Activated naive CD8-positive, alpha-beta T cell treated with anti-CD3 and anti-CD28 coated beads, Interleukin-2, amount 10 ng/mL, durations not matched to agents 7 days and 5 days (primary cell): ENCODE results near the gene UPK1A. TPM values are rescaled to one million over a fixed set of nuclear protein-coding genes. Genes with fewer than 3 reads are reported as not detected.
A peak's percentile ranks its signal among the peaks of the same experiment; 100 is the strongest.

ENCODE experiments used
- ATAC-seq: fragments of 150-1000 bp; cut with Tn5 transposase; one replicate; pipeline ENCODE4 v1.10.0; 2021; ENCODE audit warnings: low read depth, moderate library complexity
- POLR2A ChIA-PET: fragments of 350-600 bp; sonication (Branson Sonifier 250); formaldehyde crosslinking; loops from one replicate; lab custom pipeline; 2021; ENCODE audit warnings: antibody characterized with exemption; lab: Charles Lee
- DNase-seq: peaks from one replicate; pipeline ENCODE4 v3.0.0; 2021
- H3K27ac Mint-ChIP-seq: one replicate; pipeline ENCODE4 v1.8.0; 2022; ENCODE audit warnings: mild to moderate bottlenecking, mixed read lengths
- H3K27me3 Mint-ChIP-seq: one replicate; pipeline ENCODE4 v1.8.0; 2022; ENCODE audit warnings: mild to moderate bottlenecking, moderate library complexity, mixed read lengths
- H3K36me3 Mint-ChIP-seq: one replicate; pipeline ENCODE4 v1.8.0; 2021; ENCODE audit warnings: mild to moderate bottlenecking, mixed read lengths
- H3K4me1 Mint-ChIP-seq: one replicate; pipeline ENCODE4 v1.8.0; 2021; ENCODE audit warnings: mixed read lengths
- H3K4me3 Mint-ChIP-seq: one replicate; pipeline ENCODE4 v1.8.0; 2022; ENCODE audit warnings: mild to moderate bottlenecking, moderate library complexity, mixed read lengths
- H3K9me3 Mint-ChIP-seq: one replicate; pipeline ENCODE4 v1.8.0; 2021; ENCODE audit warnings: mixed read lengths
- total RNA-seq, 2 experiments: library from RNA; stranded (reverse); gene quantifications; one replicate each; pipeline ENCODE4 v1.2.3, GENCODE V29; 2021

UPK1A gene
- total RNA-seq: 1 to 10 TPM in 1 of 2 experiments, under 1 TPM in 1; 0.88 to 1.7 TPM

- ATAC-seq: no peak
- no peak for DNase-seq
- H3K27ac Mint-ChIP-seq: no peak within 1 kb of the TSS
- no peaks in the 10 kb centered on the region for H3K9me3 Mint-ChIP-seq
- no peaks in the 10 kb centered on the region for H3K36me3 Mint-ChIP-seq
- no peaks in the 10 kb centered on the region for H3K4me1 Mint-ChIP-seq
- peaks cover 13% of the 10 kb centered on the region for H3K27me3 Mint-ChIP-seq
- POLR2A ChIA-PET: no interaction called here
- H3K4me3 Mint-ChIP-seq: no peak within 1 kb of the TSS
Observed at GRCh38 chr19:35666251-35666913, at the start of gene UPK1A. Gene UPK1A (plus strand): TSS chr19:35666517. CDS start chr19:35666813, 296 bp downstream.

- no peak overlapping the region for H3K27ac Mint-ChIP-seq
- DNase-seq (no peak), ATAC-seq (no peak)
- peaks cover 4% of the 10 kb centered on the region for H3K4me1 Mint-ChIP-seq
- no peaks in the 10 kb centered on the region for H3K9me3 Mint-ChIP-seq
- no peaks in the 10 kb centered on the region for H3K27me3 Mint-ChIP-seq
- H3K4me3 Mint-ChIP-seq: no peak overlapping the region
- H3K36me3 Mint-ChIP-seq: peaks cover 8% of the 10 kb centered on the region
- POLR2A ChIA-PET: no interaction called here
Observed at GRCh38 chr19:35618857-35619256, 47.5 kb upstream of the UPK1A start.

- H3K9me3 Mint-ChIP-seq: no peaks in the 10 kb centered on the region
- no peak overlapping the region for H3K4me3 Mint-ChIP-seq
- peaks cover 8% of the 10 kb centered on the region for H3K36me3 Mint-ChIP-seq
Observed at GRCh38 chr19:35619290-35619923, 46.9 kb upstream of the UPK1A start.

GRCh38 chr19:35620001-35620400 is 46.3 kb upstream of the UPK1A start:
- Mint-ChIP-seq H3K9me3 (no peaks in the 10 kb centered on the region), H3K4me1 (peaks cover 4% of the 10 kb centered on the region), H3K4me3 (no peak overlapping the region), H3K27me3 (no peaks in the 10 kb centered on the region), H3K27ac (peak overlapping the region; percentile 34), H3K36me3 (peaks cover 9% of the 10 kb centered on the region)
- ATAC-seq (no peak), DNase-seq (no peak)
- POLR2A ChIA-PET: no interaction called here

More at GRCh38 chr19:35619290-35619923, 46.9 kb upstream of the UPK1A start:
- ATAC-seq (no peak), DNase-seq (no peak)
- POLR2A ChIA-PET: no interaction called here
- H3K4me1 Mint-ChIP-seq: peaks cover 4% of the 10 kb centered on the region
- no peaks in the 10 kb centered on the region for H3K27me3 Mint-ChIP-seq
- no peak overlapping the region for H3K27ac Mint-ChIP-seq

GRCh38 chr19:35621708-35622107 is 44.6 kb upstream of the UPK1A start:
- ATAC-seq (no peak), DNase-seq (no peak)
- Mint-ChIP-seq H3K9me3 (no peaks in the 10 kb centered on the region), H3K27ac (no peak overlapping the region), H3K4me3 (no peak overlapping the region), H3K36me3 (peaks cover 6% of the 10 kb centered on the region), H3K4me1 (no peaks in the 10 kb centered on the region), H3K27me3 (no peaks in the 10 kb centered on the region)
- POLR2A ChIA-PET: interaction anchor here (2.0 kb wide), 1 partner anchor 9 kb away, joined by 5 read pairs; the partner anchor contains the start of gene HAUS5

- Mint-ChIP-seq H3K9me3 (no peaks in the 10 kb centered on the region), H3K27ac (peak overlapping the region; percentile 58), H3K36me3 (peaks cover 6% of the 10 kb centered on the region), H3K4me1 (no peaks in the 10 kb centered on the region), H3K4me3 (no peak overlapping the region), H3K27me3 (no peaks in the 10 kb centered on the region)
- ATAC-seq: no peak
- POLR2A ChIA-PET: interaction anchor here (1.3 to 2.0 kb wide), 2 partner anchors 8 to 10 kb away, joined by 4 to 5 read pairs; partner anchors contain the start of gene HAUS5
- DNase-seq: no peak
Observed at GRCh38 chr19:35622750-35623149, 43.6 kb upstream of the UPK1A start.

GRCh38 chr19:35623327-35624010 is 42.8 kb upstream of the UPK1A start:
- H3K36me3 Mint-ChIP-seq: peaks cover 6% of the 10 kb centered on the region
- no peak for ATAC-seq
- no peak overlapping the region for H3K4me3 Mint-ChIP-seq
- H3K4me1 Mint-ChIP-seq: peaks cover 3% of the 10 kb centered on the region
- H3K9me3 Mint-ChIP-seq: no peaks in the 10 kb centered on the region
- peak overlapping the region; percentile 58 for H3K27ac Mint-ChIP-seq
- DNase-seq: no peak
- H3K27me3 Mint-ChIP-seq: no peaks in the 10 kb centered on the region
- POLR2A ChIA-PET: interaction anchor here (0.6 to 1.3 kb wide), 4 partner anchors 9 to 431 kb away, joined by 3 to 5 read pairs (median 4); partner anchors contain the start of genes HAUS5 and THAP8

GRCh38 chr19:35628264-35628564 is 38.1 kb upstream of the UPK1A start:
- peak overlapping the region; percentile 99 for H3K27ac Mint-ChIP-seq
- H3K4me3 Mint-ChIP-seq: peak overlapping the region; percentile 97
- H3K36me3 Mint-ChIP-seq: peaks cover 12% of the 10 kb centered on the region
- DNase-seq (no peak), ATAC-seq (no peak)
- POLR2A ChIA-PET: interaction anchor here (0.7 to 1.2 kb wide), 3 partner anchors 15 to 20 kb away, joined by 3 to 12 read pairs (median 3); partner anchors contain the start of genes COX6B1 and HAUS5
- H3K27me3 Mint-ChIP-seq: no peaks in the 10 kb centered on the region
- H3K4me1 Mint-ChIP-seq: peaks cover 12% of the 10 kb centered on the region
- H3K9me3 Mint-ChIP-seq: no peaks in the 10 kb centered on the region

GRCh38 chr19:35628565-35629331 is 37.6 kb upstream of the UPK1A start, which contains the start of gene RBM42:
Gene RBM42 (plus strand): TSS chr19:35629036. CDS start chr19:35629154, 118 bp downstream.
- Mint-ChIP-seq H3K4me1 (peaks cover 14% of the 10 kb centered on the region), H3K9me3 (no peaks in the 10 kb centered on the region), H3K27me3 (no peaks in the 10 kb centered on the region), H3K4me3 (peak within 1 kb of the TSS; percentile 97), H3K27ac (peak within 1 kb of the TSS; percentile 99), H3K36me3 (peaks cover 14% of the 10 kb centered on the region)
- ATAC-seq (peak; percentile 100), DNase-seq (peak; percentile 98)
- POLR2A ChIA-PET: interaction anchor here (0.7 to 1.2 kb wide), 3 partner anchors 16 to 20 kb away, joined by 3 to 12 read pairs (median 3); partner anchors contain the start of genes COX6B1 and HAUS5

- peak overlapping the region; percentile 97 for H3K4me3 Mint-ChIP-seq
- ATAC-seq: no peak
- peaks cover 14% of the 10 kb centered on the region for H3K36me3 Mint-ChIP-seq
- no peak for DNase-seq
- no peaks in the 10 kb centered on the region for H3K27me3 Mint-ChIP-seq
- POLR2A ChIA-PET: interaction anchor here (0.7 to 0.9 kb wide), 2 partner anchors 11 to 13 kb away, joined by 3 to 5 read pairs; no protein-coding TSS in a partner anchor
- no peaks in the 10 kb centered on the region for H3K9me3 Mint-ChIP-seq
- H3K4me1 Mint-ChIP-seq: peaks cover 14% of the 10 kb centered on the region
- H3K27ac Mint-ChIP-seq: peak overlapping the region; percentile 99
Observed at GRCh38 chr19:35629332-35629633, 37.0 kb upstream of the UPK1A start.

- H3K36me3 Mint-ChIP-seq: peaks cover 20% of the 10 kb centered on the region
- no peaks in the 10 kb centered on the region for H3K9me3 Mint-ChIP-seq
- no peak overlapping the region for H3K27ac Mint-ChIP-seq
Observed at GRCh38 chr19:35633727-35634440, 32.4 kb upstream of the UPK1A start.

GRCh38 chr19:35636651-35637050 is 29.7 kb upstream of the UPK1A start:
- DNase-seq: no peak
- H3K27me3 Mint-ChIP-seq: no peaks in the 10 kb centered on the region
- peaks cover 12% of the 10 kb centered on the region for H3K4me1 Mint-ChIP-seq
- POLR2A ChIA-PET: interaction anchor here (1.0 to 1.8 kb wide), 2 partner anchors 12 to 24 kb away, joined by 4 to 7 read pairs; partner anchors contain the start of genes COX6B1 and HAUS5
- H3K36me3 Mint-ChIP-seq: peaks cover 16% of the 10 kb centered on the region
- no peak overlapping the region for H3K4me3 Mint-ChIP-seq
- no peaks in the 10 kb centered on the region for H3K9me3 Mint-ChIP-seq
- ATAC-seq: peak; percentile 50
- peak overlapping the region; percentile 75 for H3K27ac Mint-ChIP-seq

More at GRCh38 chr19:35633727-35634440, 32.4 kb upstream of the UPK1A start:
- H3K4me3 Mint-ChIP-seq: no peak overlapping the region
- no peak for DNase-seq
- no peaks in the 10 kb centered on the region for H3K27me3 Mint-ChIP-seq
- peaks cover 15% of the 10 kb centered on the region for H3K4me1 Mint-ChIP-seq
- POLR2A ChIA-PET: interaction anchor here (1.4 kb wide), 1 partner anchor 10 kb away, joined by 6 read pairs; no protein-coding TSS in a partner anchor
- ATAC-seq: no peak
